MV-4-11 (cell line): ENCODE measurements around the gene ERICH6B.

ENCODE experiments used
- DNase-seq: peaks from one replicate; lab custom pipeline; 2025; lab: John Stamatoyannopoulos, UW

Gene ERICH6B

DNA sequence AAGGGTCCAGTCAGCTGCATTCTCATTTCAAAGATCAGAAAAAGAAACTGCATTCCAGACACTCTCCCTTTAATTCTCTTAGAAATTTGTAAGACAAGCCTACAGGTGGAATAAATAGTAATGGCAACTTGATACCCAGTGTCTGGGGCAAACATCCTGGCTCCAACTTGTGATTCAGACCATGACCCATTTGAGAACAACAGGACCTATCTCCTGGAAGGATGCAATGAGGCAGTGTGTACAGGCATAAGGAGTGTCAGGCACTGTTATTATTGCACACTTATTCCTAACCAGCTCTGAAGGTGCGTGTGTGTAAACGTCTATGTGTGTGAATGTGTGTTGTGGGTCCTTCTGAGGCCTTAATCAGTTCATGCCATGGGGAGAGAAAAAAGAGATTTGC lies 13.9 kb downstream of the ERICH6B start:
- no peak for DNase-seq

DNA sequence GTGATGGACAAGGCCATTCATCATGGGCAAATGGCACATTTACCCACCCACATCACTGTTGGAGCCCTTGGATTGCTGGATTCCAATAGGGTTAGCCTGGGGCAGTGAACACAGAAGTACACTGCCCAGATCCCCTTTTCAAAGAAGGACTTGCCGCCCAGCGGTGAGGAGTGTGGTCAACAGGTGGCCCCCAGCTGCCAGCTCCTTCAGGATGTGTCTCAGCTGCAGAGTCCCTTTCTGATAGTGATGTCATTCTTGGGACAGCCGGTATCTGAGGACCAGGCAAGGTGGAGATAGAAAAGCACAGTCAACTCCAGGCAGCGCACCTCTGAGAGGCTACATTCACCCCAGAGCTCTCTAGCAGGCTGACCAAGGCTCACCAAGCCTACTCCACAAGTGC lies 16.9 kb downstream of the ERICH6B start:
- DNase-seq, result no peak

DNA sequence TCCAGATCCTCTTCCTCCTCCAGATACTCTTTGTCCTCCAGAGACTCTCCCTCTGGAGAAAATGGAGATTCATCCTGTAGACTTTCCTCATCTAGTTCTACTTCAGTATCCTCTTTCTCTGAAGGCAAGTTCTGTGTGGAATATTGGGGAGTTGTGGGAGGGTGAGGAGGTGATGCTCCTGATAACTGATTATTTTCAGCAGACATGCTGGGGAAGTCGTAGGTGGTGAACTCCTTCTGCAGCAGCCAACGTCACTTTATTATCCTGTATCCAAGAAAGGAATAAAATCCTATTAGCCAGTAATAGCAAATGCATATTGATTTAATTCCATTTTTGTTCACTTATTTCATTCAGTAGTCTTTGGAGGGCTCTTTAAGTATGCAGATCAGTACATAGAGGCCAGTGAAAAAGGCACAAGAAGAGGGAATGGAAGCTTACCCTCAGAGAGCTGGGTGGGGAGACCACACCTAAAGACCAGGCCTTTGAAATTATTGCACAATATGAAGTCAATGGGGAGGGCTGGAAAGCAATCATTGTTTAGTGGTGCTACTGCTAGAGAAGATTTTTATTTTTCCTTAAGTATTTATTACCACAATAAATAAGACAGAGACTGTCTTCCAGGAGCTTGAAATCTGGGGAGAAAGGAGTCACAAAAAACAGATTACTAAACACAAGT lies 18.6 kb downstream of the ERICH6B start:
- no peak for DNase-seq

DNA sequence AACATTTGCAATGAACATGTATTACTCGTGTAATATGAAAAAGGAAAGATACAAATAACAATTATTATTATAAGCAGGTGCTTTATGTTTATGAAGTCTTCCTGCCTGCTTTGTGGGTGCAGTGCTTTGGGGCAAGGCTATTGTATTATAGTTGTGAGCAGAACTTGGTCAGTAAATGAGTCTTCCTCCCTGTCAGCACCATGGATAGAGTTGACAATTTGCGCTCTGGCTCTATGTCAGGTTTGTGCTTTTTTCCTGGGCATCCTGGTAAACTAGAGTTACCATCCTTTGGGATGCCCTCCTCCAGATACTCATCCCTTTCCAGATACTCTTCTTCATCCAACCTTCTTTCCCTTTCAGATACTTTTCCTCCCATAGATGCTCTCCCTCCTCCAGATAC lies 19.6 kb downstream of the ERICH6B start:
- no peak for DNase-seq

DNA sequence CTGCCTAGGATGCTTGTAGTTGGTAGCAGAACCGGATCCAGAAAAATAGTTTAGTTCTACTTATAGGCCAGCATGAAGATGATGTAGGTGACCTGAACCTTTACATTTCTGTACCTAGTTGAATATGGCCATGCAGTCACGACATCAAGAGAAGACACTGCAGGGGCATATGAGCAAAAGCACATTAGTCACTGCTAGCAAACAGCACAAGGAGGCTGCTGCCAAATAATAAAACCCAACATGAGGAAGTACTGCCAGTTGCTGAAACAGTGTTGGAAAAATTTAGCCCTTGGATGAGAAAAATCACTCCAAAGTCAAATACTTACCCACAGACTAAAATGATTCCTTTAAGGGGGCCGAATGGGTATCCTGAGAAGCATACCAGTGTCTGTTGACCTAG lies 20.8 kb downstream of the ERICH6B start:
- no peak for DNase-seq

DNA sequence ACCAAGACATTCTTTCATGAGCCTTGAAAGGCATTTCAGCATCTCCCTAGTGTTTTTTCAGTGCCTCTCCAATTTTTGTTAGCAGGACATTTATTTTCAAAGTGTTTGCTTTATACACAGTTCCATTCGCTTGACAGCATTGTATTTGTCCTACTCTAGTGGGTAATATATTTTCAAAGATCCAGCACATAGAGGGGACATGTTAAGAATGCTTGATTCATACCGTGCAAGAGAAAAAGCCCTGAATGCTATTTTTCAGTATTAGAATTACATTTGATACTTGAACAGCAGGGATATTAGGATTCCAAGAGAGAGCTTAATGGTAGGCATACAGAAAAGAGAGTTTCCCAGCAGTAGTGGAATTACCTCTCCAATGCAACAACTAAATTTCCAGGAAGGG lies 21.3 kb downstream of the ERICH6B start:
- DNase-seq, result no peak

DNA sequence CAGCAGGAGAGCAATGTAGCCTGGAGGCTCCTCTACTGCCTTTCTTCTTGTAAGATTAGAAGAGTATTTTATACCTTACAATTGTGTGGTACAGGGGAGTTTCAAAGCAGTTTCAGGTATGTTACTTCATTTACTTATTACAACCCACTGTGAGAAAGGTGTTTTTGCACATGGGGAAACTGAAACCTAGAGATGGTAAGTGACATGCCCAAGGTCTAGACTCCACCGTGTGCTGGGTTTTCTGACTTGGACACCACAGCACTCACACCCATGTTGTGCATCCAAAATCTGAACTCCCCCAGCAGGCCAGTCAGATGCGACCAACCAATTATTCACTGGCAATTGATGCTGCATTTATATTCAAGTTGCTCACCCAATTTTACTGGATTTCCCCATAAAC lies 22.8 kb downstream of the ERICH6B start:
- DNase-seq, result no peak

DNA sequence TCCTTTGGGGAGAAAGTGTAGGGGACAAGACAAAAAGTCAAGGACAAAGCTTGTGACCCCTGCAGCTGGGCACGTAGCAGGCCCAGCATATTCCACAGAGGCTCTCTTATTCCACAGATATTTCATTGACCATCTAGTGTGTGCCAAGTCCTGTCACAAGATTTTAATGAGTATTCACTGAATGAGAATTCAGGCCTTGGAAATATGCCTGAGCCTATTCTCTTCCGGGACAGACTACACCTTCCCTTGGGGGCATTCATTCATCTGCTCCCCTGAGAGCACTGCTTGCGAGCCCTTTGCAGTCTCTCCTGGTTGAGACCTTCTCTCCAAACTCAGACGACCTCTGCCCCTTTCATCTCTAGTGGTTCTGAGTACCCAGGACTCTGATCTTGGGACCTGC lies 25.5 kb downstream of the ERICH6B start:
- DNase-seq, result no peak

DNA sequence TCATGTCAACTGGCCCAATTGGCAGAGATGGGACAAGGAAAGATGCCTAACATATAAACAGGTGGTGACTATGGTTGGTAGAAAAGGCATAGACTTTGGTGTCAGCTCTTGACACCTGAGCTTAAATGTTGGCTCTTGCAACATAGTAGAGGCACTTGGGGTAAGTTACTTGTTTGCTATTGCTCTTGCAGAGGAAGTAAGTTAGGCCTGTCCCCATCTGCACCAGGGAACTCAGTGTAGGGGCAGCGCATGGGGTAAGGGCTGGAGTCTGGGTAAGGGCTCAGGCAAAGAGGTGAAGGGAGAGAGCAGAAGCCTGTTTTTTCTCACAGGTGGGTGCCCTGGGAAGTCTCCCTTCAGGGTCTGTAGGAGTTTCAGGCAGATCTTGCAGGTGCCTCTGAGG lies 27.6 kb downstream of the ERICH6B start:
- DNase-seq, result no peak

DNA sequence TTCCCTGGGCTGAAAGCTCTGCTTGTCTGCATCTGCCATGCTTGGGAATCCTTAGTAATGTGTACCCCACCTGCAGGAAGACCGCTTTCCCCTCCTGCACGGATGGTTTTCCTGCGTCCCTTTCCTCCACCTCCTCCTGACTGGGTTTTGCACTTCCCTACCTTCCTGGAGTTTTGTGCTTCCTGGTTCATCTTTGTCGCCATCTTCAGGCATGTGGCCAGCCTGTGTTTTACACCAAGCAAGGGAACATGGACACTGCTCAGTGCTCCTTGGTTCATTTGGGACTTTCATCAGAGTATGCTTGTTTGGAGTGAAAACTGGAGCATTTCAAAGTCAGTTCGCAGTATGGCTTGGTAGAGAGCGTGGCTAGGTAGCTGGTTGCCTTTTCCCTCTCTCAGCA lies 30.7 kb downstream of the ERICH6B start:
- no peak for DNase-seq

DNA sequence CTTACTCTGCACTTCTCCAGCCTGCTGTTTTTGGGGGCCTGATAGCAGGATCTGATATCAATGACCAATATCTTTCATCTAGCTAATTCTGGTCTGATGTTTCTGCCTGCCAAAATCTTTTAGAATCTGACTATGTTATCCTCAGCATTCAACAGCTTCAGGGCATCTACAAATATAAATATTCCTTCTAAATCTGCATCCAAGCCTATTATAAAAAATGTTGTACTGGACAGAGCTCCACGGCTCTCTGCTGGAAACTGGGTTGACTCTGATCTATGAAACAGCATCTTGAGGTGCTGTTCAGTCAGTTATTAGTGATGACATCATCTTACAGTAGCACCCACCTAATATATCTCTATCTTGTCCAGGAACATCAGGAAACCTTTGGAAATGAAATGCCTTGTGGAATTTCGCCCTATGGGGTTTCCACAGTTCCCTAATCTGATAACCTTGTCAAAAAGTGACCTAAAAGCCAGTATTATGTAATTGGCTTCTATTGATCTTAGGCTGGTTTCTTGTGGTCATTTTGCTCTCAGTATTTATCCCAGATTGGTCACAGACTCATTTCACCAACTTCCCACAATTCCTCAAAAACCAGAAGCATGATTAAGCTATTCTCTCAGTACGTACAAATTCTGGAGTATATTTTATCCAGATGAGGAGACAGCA lies 33.0 kb downstream of the ERICH6B start:
- no peak for DNase-seq

DNA sequence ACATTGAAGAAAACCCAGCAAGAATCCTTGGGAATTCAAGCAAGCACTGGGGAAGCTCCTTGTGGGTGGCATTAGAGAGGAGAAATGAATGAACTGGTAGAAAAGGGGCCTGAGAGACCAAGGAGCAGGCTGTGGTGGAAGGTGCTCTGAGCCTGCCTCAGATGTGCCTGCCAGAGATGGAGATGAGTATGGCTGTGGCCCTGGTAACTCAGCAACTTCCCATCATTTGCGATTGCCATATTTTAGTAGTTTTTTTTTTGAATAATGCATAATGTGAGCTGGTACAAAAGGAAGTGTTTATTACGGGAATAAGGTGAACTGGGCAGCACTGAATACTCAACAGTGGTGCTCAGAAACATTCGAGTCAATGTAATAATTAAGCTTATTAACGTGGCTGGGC lies 39.1 kb downstream of the ERICH6B start:
- DNase-seq, result no peak

DNA sequence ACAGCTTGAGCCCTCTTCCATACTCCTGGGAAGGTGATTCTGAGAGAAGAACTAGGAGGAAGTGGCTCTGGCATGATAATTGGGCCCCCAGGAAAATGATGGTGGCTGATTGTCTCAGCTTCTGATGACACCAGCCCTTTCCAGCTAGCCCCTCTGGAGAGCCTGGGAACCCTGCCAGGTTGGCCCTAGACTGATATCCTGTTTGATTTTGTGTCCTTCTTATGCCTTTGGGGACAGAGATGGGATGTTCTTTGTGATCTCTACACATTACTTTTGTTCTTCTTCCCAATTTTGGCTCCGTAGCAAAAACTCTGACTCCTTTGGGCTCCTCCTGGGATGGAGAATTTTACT lies 39.7 kb downstream of the ERICH6B start:
- no peak for DNase-seq

DNA sequence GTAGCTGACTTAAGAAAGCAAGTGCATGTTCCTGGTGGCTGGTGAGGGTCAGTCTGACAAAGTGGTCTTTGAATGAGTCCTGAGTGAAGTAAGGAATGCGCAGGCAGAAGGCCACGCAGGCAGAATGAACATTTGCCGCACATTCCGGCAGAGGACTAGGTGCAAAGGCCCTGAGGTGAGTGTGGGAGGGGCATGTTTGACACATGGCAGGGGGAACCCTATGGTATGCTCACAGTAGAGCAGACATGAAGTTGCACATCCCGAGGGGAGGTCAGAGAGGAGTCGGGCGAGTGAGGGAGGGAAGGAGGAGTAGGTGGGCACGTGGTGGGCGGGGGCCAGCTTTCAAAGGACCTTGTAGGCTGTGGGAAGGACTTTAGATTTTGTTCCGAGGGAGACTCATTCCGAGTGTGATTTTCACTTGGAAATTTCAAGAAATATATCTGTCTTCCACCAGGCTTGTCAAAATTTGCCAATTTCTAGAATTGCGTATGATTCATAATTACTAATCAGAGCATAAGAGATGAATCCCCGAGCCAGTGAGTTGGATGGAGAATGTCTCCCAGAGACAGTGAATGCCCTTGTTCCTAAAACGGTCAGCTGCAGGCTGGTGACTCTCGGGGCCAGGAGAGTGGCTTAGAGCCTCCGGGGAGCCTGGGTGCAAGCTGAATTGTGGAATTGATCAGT lies 40.3 kb downstream of the ERICH6B start:
- DNase-seq, result no peak

DNA sequence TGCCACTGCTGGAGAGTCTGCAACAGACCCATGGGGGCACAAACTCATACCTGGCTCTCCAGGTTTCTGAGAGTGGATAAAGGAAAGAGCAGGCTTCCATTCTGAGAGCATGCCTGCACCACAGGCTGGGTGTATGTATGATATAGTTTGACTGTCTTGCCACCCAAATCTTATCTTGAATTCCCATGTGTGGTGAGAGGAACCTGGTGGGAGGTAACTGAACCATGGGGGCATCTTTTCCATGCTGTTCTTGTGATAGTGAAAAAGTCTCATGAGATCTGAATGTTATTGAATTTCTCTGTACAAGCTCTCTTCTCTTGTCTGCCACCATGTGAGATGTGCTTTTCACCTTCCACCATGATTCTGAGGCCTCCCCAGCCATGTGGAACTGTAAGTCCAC lies 50.2 kb downstream of the ERICH6B start:
- DNase-seq, result no peak

DNA sequence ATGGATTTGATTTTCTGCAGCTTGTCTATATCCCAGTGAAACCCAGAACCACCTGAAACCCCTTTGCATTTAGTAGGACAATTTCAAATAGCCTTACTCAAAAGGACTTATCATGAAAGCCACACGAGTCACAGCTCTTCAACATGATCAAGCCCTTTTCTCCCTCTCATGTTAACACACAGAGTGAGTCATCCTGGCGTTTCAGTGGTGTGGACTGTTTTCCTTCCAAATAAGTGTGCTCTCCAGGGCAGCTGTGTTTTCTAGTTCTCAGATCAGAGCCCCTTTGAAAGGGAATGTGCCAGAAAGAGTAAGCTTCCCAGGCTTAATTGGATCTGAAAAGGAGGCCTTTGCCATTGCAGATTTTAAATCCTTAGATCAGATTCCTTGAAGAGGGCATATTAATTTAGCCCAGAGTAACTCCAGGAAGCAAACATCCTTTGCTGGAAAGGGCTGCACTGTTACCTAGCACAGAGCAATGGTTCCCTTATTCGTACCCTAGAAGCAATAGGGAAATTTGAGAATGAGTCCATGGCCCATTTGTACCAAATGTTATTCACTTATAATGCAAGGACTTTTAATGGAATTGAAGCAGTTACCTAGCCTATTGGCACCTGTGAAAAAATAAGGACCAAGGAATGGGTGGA lies 51.3 kb downstream of the ERICH6B start:
- peak; percentile 33 for DNase-seq

DNA sequence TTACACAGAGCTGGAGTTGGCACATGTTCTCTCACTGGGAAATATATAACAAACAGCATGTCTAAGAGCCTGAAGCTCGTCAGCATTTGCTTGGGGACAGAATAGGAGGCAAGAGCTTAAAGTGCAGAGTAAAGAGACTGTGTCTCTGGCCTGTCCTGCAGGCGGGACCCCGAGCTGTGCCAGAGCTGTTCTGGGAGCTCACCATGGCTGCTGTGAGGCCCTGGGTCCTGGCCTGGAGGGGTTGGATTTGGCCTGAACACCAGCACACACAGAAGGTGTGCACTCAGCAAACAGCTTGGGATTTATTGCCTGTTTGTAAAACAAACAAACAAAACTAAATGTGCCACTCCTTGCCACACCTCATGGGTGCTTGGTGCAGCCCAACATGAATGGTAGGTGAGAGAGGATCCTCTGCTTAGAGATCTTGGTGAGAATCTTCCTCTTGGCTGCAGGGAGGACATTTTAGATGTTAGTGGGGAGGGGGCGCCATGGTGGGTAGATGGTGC lies 60.9 kb downstream of the ERICH6B start:
- DNase-seq, result no peak

DNA sequence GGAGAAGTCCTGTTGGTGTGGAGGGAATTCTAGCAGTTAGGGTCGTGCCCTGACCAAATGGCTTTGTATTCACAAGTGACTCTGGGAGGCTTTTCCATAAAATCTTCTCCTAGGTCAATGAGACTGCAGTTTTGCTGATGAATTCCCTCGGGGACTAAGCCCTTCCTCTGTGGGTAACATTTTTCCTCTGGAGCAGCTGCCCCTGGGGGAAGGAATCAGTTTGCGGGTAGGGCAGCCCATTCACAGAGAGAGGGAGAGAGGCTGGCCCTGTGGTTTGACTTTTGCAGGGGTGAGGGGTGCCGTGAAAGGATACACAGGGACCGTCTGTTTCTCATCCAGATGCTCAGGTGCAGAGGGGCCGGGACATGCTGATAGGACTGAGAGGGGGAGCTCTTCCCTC lies 67.3 kb downstream of the ERICH6B start:
- DNase-seq, result no peak

DNA sequence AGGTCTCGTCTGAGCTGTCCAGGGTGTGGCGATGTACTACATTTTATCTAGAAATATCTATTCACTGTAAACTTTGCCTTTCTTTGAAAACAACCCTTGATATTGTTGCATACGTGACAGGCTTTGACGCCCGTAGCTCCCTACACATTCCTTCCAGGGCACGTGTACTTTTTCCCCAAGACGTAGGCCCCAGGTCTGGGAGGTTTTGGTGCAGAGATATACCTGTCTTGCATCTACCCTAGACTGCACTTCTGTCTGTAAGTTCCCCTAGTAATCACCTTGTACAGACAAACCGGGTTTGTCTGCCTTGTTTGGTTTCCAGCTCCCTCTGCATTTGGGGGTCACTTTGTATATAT lies 69.2 kb downstream of the ERICH6B start:
- no peak for DNase-seq

DNA sequence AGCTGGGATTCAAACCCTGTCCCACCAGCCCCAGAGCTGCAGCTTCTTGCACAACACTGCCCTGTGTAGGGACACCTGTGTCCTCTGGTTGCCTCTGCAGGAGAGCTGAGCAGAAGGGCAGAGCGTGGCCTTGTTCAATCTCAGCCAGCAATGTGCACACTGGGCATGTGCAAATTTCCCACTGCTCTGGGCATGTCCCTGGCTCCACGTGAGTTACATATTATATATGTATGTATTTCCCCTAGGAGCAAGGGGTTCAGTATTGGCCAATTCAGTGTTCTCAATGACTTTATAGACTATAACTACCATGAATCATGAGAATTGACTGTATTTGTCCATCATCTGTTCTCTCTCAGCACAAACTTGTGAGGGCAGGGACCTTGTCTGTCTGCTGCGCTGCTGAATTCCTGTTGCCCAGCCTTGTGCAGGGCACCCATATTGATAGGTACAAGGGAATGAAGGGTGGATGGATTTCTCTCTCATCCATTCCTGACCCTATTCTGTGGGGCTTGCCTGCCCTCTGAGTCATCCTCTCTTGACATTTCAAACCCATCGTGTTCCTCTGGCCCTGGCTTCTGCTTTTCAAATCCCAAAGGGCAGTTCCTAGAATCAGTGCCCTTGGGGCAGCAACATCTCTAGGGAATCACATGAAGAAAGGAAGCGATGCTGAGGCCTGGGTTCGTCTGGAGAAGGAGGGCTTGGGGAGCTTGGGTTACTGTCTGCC lies 69.7 kb downstream of the ERICH6B start:
- peak; percentile 52 for DNase-seq

DNA sequence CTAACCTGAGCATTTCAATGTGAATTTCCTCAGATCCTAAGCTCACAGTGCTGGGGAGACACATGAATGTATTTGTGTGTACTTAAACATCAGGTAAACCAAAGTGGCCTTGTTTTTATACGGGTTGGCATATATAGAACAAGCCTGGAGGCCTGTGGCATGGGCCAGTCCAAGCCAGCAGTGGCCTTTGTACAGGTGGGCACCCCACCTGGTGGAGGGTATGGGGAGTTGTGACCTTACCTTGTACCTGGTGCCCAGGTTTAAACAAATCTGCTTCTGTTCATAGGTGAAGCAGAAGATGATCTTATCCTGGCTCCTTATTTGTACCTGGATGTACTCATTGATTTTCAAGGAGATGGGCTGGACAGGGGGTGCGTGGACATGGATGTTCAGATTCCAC lies 71.0 kb downstream of the ERICH6B start:
- no peak for DNase-seq

DNA sequence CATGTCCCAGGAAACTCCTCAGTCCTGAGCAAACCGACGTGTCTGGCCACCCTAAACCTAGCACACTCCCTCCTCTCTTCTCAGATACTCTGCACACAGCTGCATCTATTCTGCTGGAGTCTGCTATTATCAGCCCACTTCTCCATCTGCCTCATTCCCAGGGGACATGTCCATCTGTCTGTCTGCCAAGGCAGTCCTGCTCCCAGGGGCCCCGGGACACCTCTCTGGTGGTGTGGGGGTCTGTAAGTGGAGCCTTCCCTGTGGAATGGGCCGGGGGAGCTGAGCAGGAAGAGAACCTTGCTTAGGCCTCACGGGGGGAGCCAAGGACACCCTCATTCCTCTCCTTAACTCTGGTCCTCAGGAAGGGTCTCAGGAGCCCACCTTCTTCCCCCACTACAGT lies 72.7 kb downstream of the ERICH6B start:
- no peak for DNase-seq
